NCI-H128 (cell line): Measurements from ENCODE around the gene ANGPTL7.
A peak's percentile ranks its signal among the peaks of the same experiment; 100 is the strongest.

Experiments
- DNase-seq: peaks from one replicate; lab custom pipeline; 2025; ENCODE audit not compliant: unreplicated experiment; lab: John Stamatoyannopoulos, UW

The ANGPTL7 gene

GRCh38 chr1:11198851-11199594 is 9.9 kb downstream of the ANGPTL7 start:
- DNase-seq, result peak; percentile 43

GRCh38 chr1:11204396-11205190 is 15.4 kb downstream of the ANGPTL7 start:
- no peak for DNase-seq

- DNase-seq, result no peak
Measured at GRCh38 chr1:11207898-11208611, 18.9 kb downstream of the ANGPTL7 start.

GRCh38 chr1:11211461-11211860 is 22.3 kb downstream of the ANGPTL7 start:
- DNase-seq, result no peak

- no peak for DNase-seq
Measured at GRCh38 chr1:11211925-11212587, 22.9 kb downstream of the ANGPTL7 start.

- no peak for DNase-seq
Measured at GRCh38 chr1:11214698-11215380, 25.7 kb downstream of the ANGPTL7 start.

- no peak for DNase-seq
Measured at GRCh38 chr1:11215381-11216005, 26.3 kb downstream of the ANGPTL7 start.

GRCh38 chr1:11216074-11216473 is 26.9 kb downstream of the ANGPTL7 start:
- DNase-seq, result no peak

- DNase-seq, result no peak
Measured at GRCh38 chr1:11227106-11228077, 38.2 kb downstream of the ANGPTL7 start.

GRCh38 chr1:11229203-11229602 is 40.0 kb downstream of the ANGPTL7 start:
- DNase-seq, result no peak

GRCh38 chr1:11233208-11233607 is 44.1 kb downstream of the ANGPTL7 start:
- no peak for DNase-seq

GRCh38 chr1:11237356-11237755 is 48.2 kb downstream of the ANGPTL7 start:
- no peak for DNase-seq

- no peak for DNase-seq
Measured at GRCh38 chr1:11238311-11238710, 49.2 kb downstream of the ANGPTL7 start.

GRCh38 chr1:11245248-11245647 is 56.1 kb downstream of the ANGPTL7 start:
- DNase-seq, result no peak
